HG02763 (cell line): ENCODE data around the gene PRX.
"Not testable (repeated sequence)": the region's sequence is repeated elsewhere in the genome, so short reads cannot be mapped to it uniquely, and the experiment has no call there.

ENCODE experiments used
- ATAC-seq: cut with Tn5 transposase; IDR thresholded peaks from one replicate; pipeline ENCODE4 v1.9.1; 2021; ENCODE audit warnings: mild to moderate bottlenecking, moderate library complexity; ENCODE audit not compliant: unreplicated experiment

PRX gene

GRCh38 chr19:40413291-40413845, at the start of gene PRX:
PRX (minus strand) TSS chr19:40413378; CDS start chr19:40407932, 5,446 bp downstream.
- no peak for ATAC-seq

- no peak for ATAC-seq
Observed at GRCh38 chr19:40461669-40462221, 48.6 kb upstream of the PRX start.

- ATAC-seq, result no peak
Observed at GRCh38 chr19:40460185-40460584, 47.0 kb upstream of the PRX start.

GRCh38 chr19:40458597-40458974, 45.4 kb upstream of the PRX start:
- no peak for ATAC-seq

GRCh38 chr19:40457953-40458596, 44.9 kb upstream of the PRX start:
- no peak for ATAC-seq

GRCh38 chr19:40457048-40457447, 43.9 kb upstream of the PRX start:
- ATAC-seq, result no peak

GRCh38 chr19:40453943-40454342, 40.8 kb upstream of the PRX start:
- ATAC-seq, result not testable (repeated sequence)

- no peak for ATAC-seq
Observed at GRCh38 chr19:40453151-40453735, 40.1 kb upstream of the PRX start.

GRCh38 chr19:40452016-40452415, 38.8 kb upstream of the PRX start:
- ATAC-seq, result no peak

- ATAC-seq, result no peak
Observed at GRCh38 chr19:40450664-40451063, 37.5 kb upstream of the PRX start.

GRCh38 chr19:40449506-40449905, 36.3 kb upstream of the PRX start:
- ATAC-seq, result no peak

- no peak for ATAC-seq
Observed at GRCh38 chr19:40446263-40446784, 33.1 kb upstream of the PRX start.

GRCh38 chr19:40445780-40446262, 32.6 kb upstream of the PRX start:
- ATAC-seq, result no peak

- ATAC-seq, result no peak
Observed at GRCh38 chr19:40444825-40445312, 31.7 kb upstream of the PRX start.

GRCh38 chr19:40444000-40444824, 31.0 kb upstream of the PRX start, which contains the start of gene SERTAD3:
SERTAD3 (minus strand) TSS chr19:40444335; CDS start chr19:40442080, 2,255 bp downstream.
- ATAC-seq, result peak; percentile 63

- peak; percentile 76 for ATAC-seq
Observed at GRCh38 chr19:40443131-40443999, 30.2 kb upstream of the PRX start.

- no peak for ATAC-seq
Observed at GRCh38 chr19:40442328-40443130, 29.4 kb upstream of the PRX start.

GRCh38 chr19:40441719-40442253, 28.6 kb upstream of the PRX start:
- no peak for ATAC-seq

- ATAC-seq, result no peak
Observed at GRCh38 chr19:40438284-40438683, 25.1 kb upstream of the PRX start.
